Neural cell (in vitro differentiated cells): ENCODE data around the gene CCDC68.

Experiments
- EZH2 ChIP-seq: fragments of 200-600, 300-800 bp; shearing (Covaris generic), sonication (generic); IDR thresholded peaks from 2 replicates; pipeline ENCODE4 v1.6.1; 2014; ENCODE audit warnings: antibody characterized with exemption, low read length, borderline replicate concordance, mild to moderate bottlenecking; ENCODE audit not compliant: insufficient read depth, poor library complexity, severe bottlenecking
- POLR2AphosphoS5 ChIP-seq: IDR thresholded peaks from 2 replicates; pipeline ENCODE4 v1.6.1; 2012
- RAD21 ChIP-seq: fragments of 450-650 bp; conservative IDR thresholded peaks from 2 replicates; pipeline ENCODE4 v1.6.1; 2014; ENCODE audit warnings: antibody characterized with exemption, mild to moderate bottlenecking, moderate library complexity
- TF ChIP-seq, protein P1 (sequence below): fragments of 450-650 bp; IDR thresholded peaks from 2 replicates; pipeline ENCODE4 v1.5.1; 2014; ENCODE audit warnings: antibody characterized with exemption, mild to moderate bottlenecking, moderate library complexity; ENCODE audit not compliant: poor library complexity, severe bottlenecking

GRCh38 chr18:54909538-54909937 is 49.7 kb downstream of the CCDC68 start:
- TF ChIP-seq, protein P1, sequence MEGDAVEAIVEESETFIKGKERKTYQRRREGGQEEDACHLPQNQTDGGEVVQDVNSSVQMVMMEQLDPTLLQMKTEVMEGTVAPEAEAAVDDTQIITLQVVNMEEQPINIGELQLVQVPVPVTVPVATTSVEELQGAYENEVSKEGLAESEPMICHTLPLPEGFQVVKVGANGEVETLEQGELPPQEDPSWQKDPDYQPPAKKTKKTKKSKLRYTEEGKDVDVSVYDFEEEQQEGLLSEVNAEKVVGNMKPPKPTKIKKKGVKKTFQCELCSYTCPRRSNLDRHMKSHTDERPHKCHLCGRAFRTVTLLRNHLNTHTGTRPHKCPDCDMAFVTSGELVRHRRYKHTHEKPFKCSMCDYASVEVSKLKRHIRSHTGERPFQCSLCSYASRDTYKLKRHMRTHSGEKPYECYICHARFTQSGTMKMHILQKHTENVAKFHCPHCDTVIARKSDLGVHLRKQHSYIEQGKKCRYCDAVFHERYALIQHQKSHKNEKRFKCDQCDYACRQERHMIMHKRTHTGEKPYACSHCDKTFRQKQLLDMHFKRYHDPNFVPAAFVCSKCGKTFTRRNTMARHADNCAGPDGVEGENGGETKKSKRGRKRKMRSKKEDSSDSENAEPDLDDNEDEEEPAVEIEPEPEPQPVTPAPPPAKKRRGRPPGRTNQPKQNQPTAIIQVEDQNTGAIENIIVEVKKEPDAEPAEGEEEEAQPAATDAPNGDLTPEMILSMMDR: no peak
- TF ChIP-seq POLR2AphosphoS5 (no peak), EZH2 (no peak), RAD21 (no peak)
